Activated naive CD4-positive, alpha-beta T cell (primary cell): ENCODE data around the gene ELAC2.

Source experiments
- DNase-seq, 4 experiments: peaks; one replicate each; lab custom pipeline; 2025; lab: John Stamatoyannopoulos, UW

ELAC2 gene

DNA sequence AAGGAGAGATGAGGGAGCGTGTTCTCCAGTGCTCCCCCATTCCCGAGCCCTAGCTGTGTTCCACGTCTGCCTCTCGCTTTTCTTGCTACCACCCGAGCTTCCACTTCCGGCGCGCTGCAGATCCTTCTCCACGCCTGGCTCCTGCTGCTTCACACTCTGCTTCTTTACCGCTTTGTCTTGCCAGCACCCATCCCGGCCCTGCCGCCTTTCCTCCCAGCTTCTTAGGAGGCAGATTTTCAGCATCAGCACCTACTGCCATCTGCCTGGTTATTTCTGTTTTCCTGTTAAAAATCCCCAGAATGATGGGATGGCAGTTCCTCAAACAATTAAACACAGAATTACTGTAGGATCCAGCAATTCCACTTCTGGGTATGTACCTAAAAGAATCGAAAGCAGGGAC, 64.7 kb downstream of the ELAC2 start:
- no peak for DNase-seq

DNA sequence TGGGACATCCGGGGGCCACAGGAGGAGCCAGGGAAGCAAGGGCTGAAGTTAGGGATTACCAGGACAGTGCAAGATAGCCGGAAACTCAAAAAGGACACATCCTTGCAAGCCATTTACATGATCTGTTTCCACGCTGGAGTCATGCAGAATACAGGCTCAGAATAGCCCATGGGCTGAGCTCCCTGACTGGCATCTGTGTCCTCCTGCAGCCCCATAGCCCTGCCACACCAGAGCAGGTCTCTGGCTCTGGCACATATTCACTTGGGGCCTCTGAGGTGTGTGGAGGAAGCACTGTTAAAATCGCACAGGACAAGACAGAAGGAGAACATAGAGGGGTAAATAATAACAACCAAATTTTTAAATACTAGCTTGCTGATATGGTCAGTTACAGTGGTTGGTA, 65.8 kb downstream of the ELAC2 start:
- no peak for DNase-seq

DNA sequence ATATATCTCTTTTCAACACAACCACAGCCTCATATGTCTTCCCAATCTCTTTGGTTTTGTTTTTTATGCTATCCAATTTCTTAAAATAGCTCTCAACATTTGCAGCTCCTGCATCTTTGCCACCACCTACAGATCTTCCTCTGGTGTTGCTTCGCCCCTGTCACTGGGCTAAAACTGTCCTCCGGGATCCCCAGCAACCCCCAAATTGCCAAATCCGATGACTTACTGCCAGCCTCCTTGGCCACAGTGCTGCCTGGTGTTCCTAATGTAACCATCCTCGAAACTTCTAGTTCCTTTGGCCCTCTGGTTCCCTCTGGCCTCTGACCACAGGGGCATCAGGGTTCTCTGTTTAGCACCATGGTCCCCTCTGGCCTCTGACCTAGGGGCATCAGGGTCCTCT, 70.8 kb downstream of the ELAC2 start:
- DNase-seq = no peak
